HG02970 (cell line): ENCODE results near the gene RIMBP2.
"Not testable (repeated sequence)": the region's sequence is repeated elsewhere in the genome, so short reads cannot be mapped to it uniquely, and the experiment has no call there.

Experiments used
- ATAC-seq: cut with Tn5 transposase; IDR thresholded peaks from one replicate; pipeline ENCODE4 v1.9.1; 2021; ENCODE audit warnings: mild to moderate bottlenecking, moderate library complexity, moderate number of reproducible peaks; ENCODE audit not compliant: unreplicated experiment, low FRiP score

RIMBP2 gene

GRCh38 chr12:130664252-130664651 lies 51.8 kb downstream of the RIMBP2 start:
- no peak for ATAC-seq

- ATAC-seq, result no peak
Observed at GRCh38 chr12:130663514-130663913, 52.6 kb downstream of the RIMBP2 start.

DNA sequence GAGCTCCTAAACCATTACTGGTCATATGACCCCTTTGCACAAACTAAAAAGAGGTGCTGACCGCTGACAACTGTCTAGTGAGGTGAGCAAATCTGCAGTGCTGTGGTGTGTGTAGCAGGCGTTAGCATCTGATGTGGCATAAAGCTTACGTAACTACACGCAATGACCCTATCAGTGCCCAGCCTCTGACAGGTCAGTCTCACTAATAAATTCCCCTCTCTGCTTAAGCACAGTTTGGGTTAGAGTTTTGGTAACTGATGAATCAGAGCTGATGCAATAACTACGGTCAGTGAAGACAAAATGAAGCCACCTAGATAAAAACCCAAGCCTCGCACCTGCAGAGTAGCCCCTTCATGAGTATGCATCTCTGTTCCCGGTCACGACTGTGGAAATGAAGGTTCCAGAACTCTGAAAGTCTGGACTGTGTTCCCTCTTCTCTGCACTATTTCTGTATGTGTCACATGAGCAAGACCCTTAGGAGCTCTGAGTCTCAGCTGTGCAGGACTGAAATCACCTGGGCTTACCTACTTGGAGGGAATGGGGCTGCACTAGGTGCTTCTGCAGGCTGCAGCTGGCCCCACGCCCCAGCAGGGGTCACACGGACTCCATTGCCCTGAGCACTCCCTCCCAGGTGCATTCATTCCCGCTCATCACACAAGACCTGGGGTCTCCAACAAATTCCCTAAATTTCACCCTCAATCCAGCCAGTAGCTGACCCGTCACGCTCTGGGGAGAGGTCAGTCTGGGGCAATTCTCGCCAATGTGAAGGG lies 54.4 kb downstream of the RIMBP2 start:
- ATAC-seq, result no peak

DNA sequence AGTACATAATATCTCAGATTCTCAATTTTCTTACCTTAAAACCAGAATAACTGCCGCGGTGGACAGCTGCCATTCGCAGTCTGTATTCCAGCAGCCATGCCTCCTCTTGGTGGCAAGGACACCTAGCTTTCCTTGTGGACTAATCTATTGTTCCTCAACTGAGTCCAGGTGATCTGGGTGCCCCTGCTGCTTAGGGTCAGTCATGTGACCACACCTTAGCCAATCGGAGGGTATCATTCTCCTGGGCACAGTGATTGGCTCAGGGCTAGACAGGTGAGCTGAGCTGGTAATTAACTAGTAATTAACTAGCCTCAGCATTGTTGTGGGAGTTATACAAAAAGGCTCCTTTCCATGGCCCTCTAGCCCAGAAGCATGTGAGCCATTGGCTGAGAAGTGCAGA lies 55.0 kb downstream of the RIMBP2 start:
- no peak for ATAC-seq

GRCh38 chr12:130658145-130658911 lies 57.8 kb downstream of the RIMBP2 start:
- no peak for ATAC-seq

DNA sequence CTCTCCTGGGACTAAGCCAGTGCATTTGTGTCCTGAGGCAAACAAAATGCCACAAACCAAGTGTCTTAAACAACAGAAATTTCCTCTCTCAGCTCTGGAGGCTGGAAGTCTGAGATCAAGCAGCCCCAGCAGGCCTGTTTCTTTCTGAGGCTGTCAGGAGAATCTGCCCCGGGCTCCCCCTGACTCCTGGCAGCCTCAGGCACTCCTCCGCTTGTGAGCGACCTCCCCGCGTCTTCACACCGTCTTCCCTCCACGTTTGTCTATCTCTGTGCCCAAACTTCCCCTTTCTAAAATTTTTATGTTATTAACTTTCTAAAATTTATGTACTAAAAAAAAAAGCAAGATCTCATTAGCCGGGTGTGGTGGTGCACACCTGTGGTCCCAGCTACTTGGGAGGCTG lies 59.7 kb downstream of the RIMBP2 start:
- no peak for ATAC-seq

DNA sequence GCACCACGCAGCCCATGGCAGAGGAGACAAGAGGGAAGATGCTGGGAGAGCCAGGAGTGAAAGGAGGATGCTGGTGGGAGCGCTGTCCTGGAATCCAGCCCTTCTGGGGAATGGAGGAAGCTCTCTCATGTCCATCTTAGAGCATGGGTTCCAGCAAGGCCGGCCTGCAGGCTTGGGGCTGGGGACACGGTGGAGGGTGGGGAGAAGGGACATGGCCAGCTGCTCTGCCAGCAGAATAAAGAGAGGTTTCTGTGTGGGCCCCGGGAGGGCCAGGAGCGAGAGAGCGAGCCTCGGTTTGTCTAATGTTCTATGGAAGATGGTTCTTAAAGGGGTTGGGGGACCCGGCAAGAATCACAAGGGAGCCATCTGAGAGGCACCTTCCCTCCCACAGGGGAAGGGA lies 60.2 kb downstream of the RIMBP2 start:
- no peak for ATAC-seq

GRCh38 chr12:130655010-130655409 lies 61.1 kb downstream of the RIMBP2 start:
- ATAC-seq, result no peak

DNA sequence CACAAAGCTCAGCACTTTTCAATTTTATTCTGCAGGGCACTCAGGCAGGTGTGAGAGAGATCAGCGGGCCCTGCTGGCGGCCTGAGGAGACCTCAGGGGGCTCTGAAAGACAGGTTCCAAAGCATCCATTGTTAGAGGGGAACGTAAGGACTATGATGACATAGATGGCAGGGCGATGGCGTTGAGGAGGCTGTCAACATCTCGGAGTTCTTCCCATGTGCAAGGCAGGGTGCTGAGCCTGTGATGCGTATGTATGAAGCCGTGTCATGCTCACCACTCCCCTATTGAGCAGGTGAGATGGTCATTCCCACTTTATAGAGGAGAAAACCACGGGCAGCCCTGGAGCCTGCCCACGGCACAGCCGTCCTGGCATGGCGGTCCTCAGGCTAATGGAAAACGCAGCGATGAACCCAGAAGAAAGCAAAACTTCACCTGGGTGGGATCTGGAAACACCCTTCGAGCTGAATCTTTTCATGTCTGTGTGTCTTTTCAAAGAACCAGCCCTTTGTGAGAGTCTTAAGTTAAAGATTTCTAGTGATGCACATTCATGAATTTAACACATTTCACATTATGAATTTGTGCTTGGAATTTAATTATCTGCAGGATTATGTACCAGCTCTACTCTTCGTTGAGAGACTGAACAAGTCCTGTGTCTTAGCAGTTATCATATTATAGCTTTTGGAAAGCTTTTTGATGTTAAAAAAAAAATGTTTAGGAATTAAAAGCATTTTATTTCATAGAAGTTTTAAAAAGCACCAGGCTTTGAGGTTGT lies 64.7 kb downstream of the RIMBP2 start:
- no peak for ATAC-seq

GRCh38 chr12:130650131-130650530 lies 66.0 kb downstream of the RIMBP2 start:
- no peak for ATAC-seq

- ATAC-seq, result no peak
Observed at GRCh38 chr12:130649101-130650045, 66.7 kb downstream of the RIMBP2 start.

- no peak for ATAC-seq
Observed at GRCh38 chr12:130647814-130648213, 68.3 kb downstream of the RIMBP2 start.

DNA sequence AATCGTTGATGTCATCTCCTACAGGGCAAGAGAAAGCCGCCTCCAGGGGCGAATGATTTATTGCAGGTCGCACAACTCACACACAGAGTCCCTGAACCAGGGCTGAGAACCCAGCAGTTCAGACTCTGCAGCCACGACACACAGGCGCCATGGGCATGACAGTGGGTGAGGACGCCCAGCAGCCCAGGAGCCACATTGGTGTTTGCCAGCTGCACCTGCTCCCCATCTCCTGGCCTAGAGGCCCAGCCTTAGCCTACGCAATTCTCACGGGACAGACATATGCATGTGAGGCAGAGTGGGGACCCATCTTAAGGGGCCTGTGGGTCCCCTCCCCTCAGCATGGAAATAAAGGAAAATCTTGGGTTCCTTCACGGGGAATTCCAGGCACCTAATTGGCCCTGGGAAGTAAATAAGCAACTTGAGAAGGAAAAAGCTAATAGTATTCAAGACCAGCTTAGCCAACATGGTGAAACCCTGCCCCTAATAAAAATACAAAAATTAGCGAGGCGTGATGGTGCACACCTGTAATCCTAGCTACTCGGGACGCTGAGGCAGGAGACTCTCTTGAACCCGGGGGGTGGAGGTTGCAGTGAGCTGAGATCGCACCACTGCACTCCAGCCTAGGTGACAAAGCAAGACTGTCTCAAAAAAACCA lies 69.3 kb downstream of the RIMBP2 start:
- no peak for ATAC-seq

DNA sequence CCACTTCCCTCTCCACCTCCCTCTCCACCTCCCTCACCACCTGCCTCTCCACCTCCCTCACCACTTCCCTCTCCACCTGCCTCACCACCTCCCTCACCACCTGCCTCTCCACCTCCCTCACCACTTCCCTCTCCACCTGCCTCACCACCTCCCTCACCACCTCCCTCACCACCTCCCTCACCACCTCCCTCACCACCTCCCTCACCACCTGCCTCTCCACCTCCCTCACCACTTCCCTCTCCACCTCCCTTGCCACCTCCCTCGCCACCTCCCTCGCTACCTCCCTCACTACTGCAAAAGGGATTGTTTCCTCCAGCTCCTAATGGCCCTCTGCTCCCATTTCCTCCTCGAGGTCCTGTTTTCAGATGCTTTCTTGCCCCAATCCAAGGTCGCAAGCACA lies 69.9 kb downstream of the RIMBP2 start:
- ATAC-seq, result not testable (repeated sequence)

DNA sequence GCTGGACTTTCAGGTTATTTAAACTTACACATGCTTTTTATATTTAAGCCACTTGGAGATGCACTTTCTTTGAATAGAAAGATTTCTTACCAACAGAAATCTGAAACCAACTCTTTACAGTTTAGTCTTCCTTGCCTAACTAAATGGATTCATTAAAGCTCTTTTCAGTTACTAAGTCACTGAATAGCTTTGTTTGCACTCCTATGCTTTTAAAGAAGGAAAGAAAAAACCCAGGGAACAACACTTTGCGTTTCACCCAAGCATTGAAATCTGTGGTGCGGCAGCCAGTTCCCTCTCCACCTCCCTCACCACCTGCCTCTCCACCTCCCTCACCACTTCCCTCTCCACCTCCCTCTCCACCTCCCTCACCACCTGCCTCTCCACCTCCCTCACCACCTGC lies 70.3 kb downstream of the RIMBP2 start:
- ATAC-seq, result no peak

- ATAC-seq, result no peak
Observed at GRCh38 chr12:130644566-130644965, 71.5 kb downstream of the RIMBP2 start.

DNA sequence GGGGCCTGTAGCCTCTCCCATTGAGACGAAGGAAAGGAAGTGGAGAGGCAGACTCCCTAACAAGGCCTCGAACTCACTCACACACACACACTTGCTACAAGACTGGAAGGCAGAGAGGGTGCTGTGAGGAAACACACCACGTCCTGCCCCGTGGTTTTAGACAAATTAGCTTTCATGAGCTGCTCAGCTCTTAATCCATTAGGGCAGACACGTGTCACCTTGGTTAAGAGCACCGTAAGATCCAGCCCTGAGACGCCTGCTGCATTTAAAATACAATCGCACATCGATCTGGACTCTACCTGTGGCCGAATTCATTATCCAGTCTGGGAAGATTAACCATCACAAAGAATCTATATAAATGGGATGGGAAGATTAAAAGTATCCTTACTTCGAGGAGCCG lies 72.0 kb downstream of the RIMBP2 start:
- no peak for ATAC-seq

- no peak for ATAC-seq
Observed at GRCh38 chr12:130642856-130643255, 73.2 kb downstream of the RIMBP2 start.

GRCh38 chr12:130641533-130642184 lies 74.4 kb downstream of the RIMBP2 start:
- ATAC-seq, result no peak
